HEK293 (cell line): ENCODE data around the gene KCNQ1.

Source experiments
- CTCF ChIP-seq: fragments of 450-650 bp; formaldehyde crosslinking; IDR thresholded peaks from 2 replicates; pipeline ENCODE4 v1.5.1; 2016; ENCODE audit warnings: missing biosample characterization, missing genetic modification characterization
- ZFP3 ChIP-seq: fragments of 450-650 bp; formaldehyde crosslinking; IDR thresholded peaks from 2 replicates; pipeline ENCODE4 v1.5.1; 2016; ENCODE audit warnings: low read depth, missing biosample characterization, missing genetic modification characterization
- ZNF121 ChIP-seq: fragments of 450-650 bp; formaldehyde crosslinking; IDR thresholded peaks from 2 replicates; pipeline ENCODE4 v1.5.1; 2016; ENCODE audit warnings: missing biosample characterization, missing genetic modification characterization

DNA sequence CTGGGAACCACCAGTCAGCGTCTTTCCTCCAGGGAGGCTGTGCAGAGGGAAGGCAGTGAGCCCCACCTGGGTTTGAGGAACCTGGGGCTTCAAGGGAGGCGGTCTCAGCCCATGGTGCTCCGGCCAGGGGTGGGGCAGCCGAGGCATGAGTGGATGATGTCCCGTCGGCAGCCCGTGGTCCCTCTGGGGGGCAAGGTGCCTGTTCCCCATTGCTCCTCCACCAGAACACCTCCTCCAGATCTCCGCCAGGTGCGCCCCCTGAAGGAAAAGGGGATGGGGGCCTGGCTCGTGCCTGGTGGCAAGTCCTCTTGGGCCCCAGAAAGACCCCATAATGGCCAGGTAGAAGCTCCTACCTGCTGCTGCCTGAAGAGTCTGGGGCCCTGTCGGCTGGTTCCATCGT, 94.1 kb downstream of the KCNQ1 start:
- TF ChIP-seq ZFP3 (no peak), ZNF121 (tag by site-specific recombination) (no peak), CTCF (tag by site-specific recombination) (no peak)
